Colonic mucosa (tissue), 4 donors: Measurements from ENCODE around the gene PUM1. TPM values are rescaled to one million over a fixed set of nuclear protein-coding genes. Genes with fewer than 3 reads are reported as not detected.

Experiments used
- DNase-seq: peaks from one replicate; pipeline ENCODE4 v3.0.0-alpha.2; 2020
- H3K27ac ChIP-seq: fragments of 200-600 bp; one replicate; pipeline ENCODE4 v1.8.0; 2021
- H3K27me3 ChIP-seq: fragments of 200-600 bp; one replicate; pipeline ENCODE4 v1.8.0; 2021
- H3K36me3 ChIP-seq: fragments of 200-600 bp; one replicate; pipeline ENCODE4 v1.8.0; 2021
- H3K4me1 ChIP-seq: fragments of 200-600 bp; one replicate; pipeline ENCODE4 v1.8.0; 2021; ENCODE audit warnings: mild to moderate bottlenecking
- H3K4me3 ChIP-seq: fragments of 200-600 bp; one replicate; pipeline ENCODE4 v1.8.0; 2021
- H3K9ac ChIP-seq, 2 donors: one replicate each; pipeline ENCODE4 v1.7.0; 2013; ENCODE audit warnings: control low read depth in 2 of 2, low read depth in 2 of 2, low read length in 2 of 2
- H3K9me3 ChIP-seq: fragments of 200-600 bp; one replicate; pipeline ENCODE4 v1.8.0; 2021
- CTCF ChIP-seq: fragments of 200-600 bp; IDR thresholded peaks from one replicate; pipeline ENCODE4 v1.8.0; 2022; ENCODE audit warnings: antibody characterized with exemption, mild to moderate bottlenecking
- intact Hi-C: fragments of 100-400 bp; cut with DNase I; formaldehyde crosslinking; loops from one replicate; pipeline ENCODE4 v1.14.1; 2022
- total RNA-seq, 2 donors: library from RNA; stranded (reverse); fragmentation: NEBNext Ultra II Directional in 1 of 2; extraction: Animal tissue kit (Norgen Biotek cat#: 25700) in 1 of 2; gene quantifications; one replicate each; pipeline ENCODE4 v1.2.1, GENCODE V29; 2021
- donor health status: healthy.
- donor health status: DM: no; HTN: no; CAD: no.
- donor health status: DM: no; HTN: no; CAD: no.

Gene PUM1
- total RNA-seq, 2 donors from 2014 or later: 119 to 124 TPM

DNA sequence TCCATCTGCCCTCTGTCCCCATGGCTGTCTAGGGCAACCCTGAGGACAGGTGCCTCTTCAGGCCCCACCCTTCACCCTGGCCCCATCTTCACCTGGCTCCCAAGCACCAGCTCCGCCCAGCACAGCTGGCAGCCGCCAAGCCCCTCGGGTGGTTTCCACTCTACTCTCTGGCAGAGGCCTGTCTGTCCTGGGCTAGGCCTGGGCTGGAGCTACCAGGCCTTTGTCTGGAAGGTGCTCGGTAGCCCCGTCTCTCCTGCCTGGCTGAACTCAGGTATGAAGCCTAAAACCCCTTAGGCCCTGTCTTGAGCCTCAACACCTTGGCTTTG is 174.3 kb downstream of the PUM1 start:
- H3K9ac ChIP-seq: no peak overlapping the region
- H3K27ac ChIP-seq: no peak overlapping the region
- intact Hi-C loops: no loop called here
- no peak for TF ChIP-seq CTCF
- H3K9me3 ChIP-seq: no peaks in the 10 kb centered on the region
- H3K36me3 ChIP-seq: no peaks in the 10 kb centered on the region
- DNase-seq: no peak
- no peaks in the 10 kb centered on the region for H3K27me3 ChIP-seq
- no peaks in the 10 kb centered on the region for H3K4me1 ChIP-seq
- no peak overlapping the region for H3K4me3 ChIP-seq

GRCh38 chr1:30890502-30891226 is 174.9 kb downstream of the PUM1 start:
- DNase-seq: no peak
- Histone ChIP-seq H3K27me3 (no peaks in the 10 kb centered on the region), H3K9ac (no peak overlapping the region), H3K4me3 (no peak overlapping the region), H3K36me3 (no peaks in the 10 kb centered on the region), H3K9me3 (no peaks in the 10 kb centered on the region), H3K27ac (no peak overlapping the region), H3K4me1 (no peaks in the 10 kb centered on the region)
- no peak for TF ChIP-seq CTCF
- intact Hi-C loops: no loop called here

DNA sequence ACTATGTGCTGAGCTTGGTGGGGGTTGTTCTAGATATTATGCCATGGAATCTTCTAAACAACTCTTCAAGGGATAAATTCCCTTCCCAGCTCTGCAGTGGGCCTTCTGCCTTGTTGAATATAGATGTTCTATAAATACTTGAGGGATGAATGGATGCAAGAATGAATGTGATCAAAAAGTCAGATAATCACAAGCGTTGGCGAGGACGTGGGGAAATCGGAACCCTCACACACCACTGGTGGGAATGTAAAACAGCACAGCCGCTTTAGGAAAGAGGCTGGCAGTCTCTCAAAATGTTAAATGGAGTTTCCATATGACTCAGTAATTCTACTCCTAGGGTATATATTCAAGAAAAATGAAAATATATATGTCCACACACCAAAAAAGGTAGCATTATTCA is 176.0 kb downstream of the PUM1 start:
- no peak for TF ChIP-seq CTCF
- DNase-seq: no peak
- Histone ChIP-seq H3K36me3 (no peaks in the 10 kb centered on the region), H3K4me3 (no peak overlapping the region), H3K27ac (no peak overlapping the region), H3K9me3 (no peaks in the 10 kb centered on the region), H3K9ac (no peak overlapping the region), H3K4me1 (no peaks in the 10 kb centered on the region), H3K27me3 (no peaks in the 10 kb centered on the region)
- intact Hi-C loops: no loop called here

- Histone ChIP-seq H3K36me3 (no peaks in the 10 kb centered on the region), H3K27me3 (no peaks in the 10 kb centered on the region), H3K4me3 (no peak overlapping the region), H3K4me1 (no peaks in the 10 kb centered on the region), H3K27ac (peak overlapping the region; percentile 53), H3K9me3 (no peaks in the 10 kb centered on the region), H3K9ac (peak overlapping the region in 1 of 2 donors; percentile 27)
- DNase-seq: no peak
- intact Hi-C loops: no loop called here
- no peak for TF ChIP-seq CTCF
Measured at GRCh38 chr1:30888975-30889374, 176.5 kb downstream of the PUM1 start.

GRCh38 chr1:30888391-30888790 is 177.1 kb downstream of the PUM1 start:
- Histone ChIP-seq H3K9me3 (no peaks in the 10 kb centered on the region), H3K27me3 (no peaks in the 10 kb centered on the region), H3K4me3 (no peak overlapping the region), H3K27ac (peak overlapping the region; percentile 53), H3K4me1 (no peaks in the 10 kb centered on the region), H3K9ac (peak overlapping the region in 1 of 2 donors; percentile 27), H3K36me3 (no peaks in the 10 kb centered on the region)
- no peak for DNase-seq
- intact Hi-C loops: no loop called here
- TF ChIP-seq CTCF: no peak
